ENCODE data around the gene CDKAL1.

CDKAL1 gene

DNA sequence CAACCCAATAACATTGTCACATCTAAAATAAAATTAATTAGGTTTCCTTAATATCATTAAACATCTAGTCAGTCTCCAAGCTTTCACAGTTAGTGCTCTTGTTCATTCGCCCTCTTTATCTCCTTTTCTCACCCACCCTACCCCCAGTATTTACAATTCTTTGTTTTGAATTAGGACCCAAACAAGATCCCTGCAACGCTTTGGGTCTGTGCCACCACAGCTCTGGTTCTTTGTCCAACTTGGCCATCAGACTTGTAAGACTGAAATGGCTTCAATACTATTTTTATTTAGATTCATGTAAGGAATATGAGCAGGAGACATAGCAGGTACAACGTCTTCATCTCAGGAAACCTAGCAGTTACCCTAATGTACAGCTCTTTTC is 276.5 kb downstream of the CDKAL1 start:
- Histone ChIP-seq H3K79me2 (ENCODE audit: insufficient read depth, low read length) (peaks cover 6% of the 10 kb centered on the region; the same call in 1 of the 2 replicates), H3K9me2 (replicated peaks; ENCODE audit: low read depth, low read length) (no peaks in the 10 kb centered on the region), H3K4me2 (ENCODE audit: low read depth, low read length, poor library complexity, severe bottlenecking) (no peak overlapping the region), H2AFZ (ENCODE audit: low read length) (no peak overlapping the region), H3K9ac (ENCODE audit: low read depth, low read length, poor library complexity, severe bottlenecking) (no peak overlapping the region), H3F3A (ENCODE audit: low read depth) (no peaks in the 10 kb centered on the region), H3K36me3 (ENCODE audit: insufficient read depth, low read length) (peaks cover 23% of the 10 kb centered on the region), H4K20me1 (ENCODE audit: insufficient read depth, low read length, poor library complexity, severe bottlenecking) (no peaks in the 10 kb centered on the region), H3K4me3 (ENCODE audit: low read length, poor library complexity, severe bottlenecking) (no peak overlapping the region), H3K4me1 (ENCODE audit: insufficient read depth, low read length, poor library complexity, severe bottlenecking) (peaks cover 22% of the 10 kb centered on the region), H3K27me3 (ENCODE audit: insufficient read depth, low read length, poor library complexity, severe bottlenecking) (no peaks in the 10 kb centered on the region), H3K9me3 (ENCODE audit: insufficient read depth, low read depth, low read length) (peaks cover 14% of the 10 kb centered on the region; the same call in 1 of the 2 replicates)
- TF ChIP-seq CTCF (conservative IDR thresholded peaks at IDR 0.05; ENCODE audit: low read length) = no peak
- TF ChIP-seq EZH2phosphoT487 (IDR thresholded peaks at IDR 0.05; ENCODE audit: borderline replicate concordance) = no peak

DNA sequence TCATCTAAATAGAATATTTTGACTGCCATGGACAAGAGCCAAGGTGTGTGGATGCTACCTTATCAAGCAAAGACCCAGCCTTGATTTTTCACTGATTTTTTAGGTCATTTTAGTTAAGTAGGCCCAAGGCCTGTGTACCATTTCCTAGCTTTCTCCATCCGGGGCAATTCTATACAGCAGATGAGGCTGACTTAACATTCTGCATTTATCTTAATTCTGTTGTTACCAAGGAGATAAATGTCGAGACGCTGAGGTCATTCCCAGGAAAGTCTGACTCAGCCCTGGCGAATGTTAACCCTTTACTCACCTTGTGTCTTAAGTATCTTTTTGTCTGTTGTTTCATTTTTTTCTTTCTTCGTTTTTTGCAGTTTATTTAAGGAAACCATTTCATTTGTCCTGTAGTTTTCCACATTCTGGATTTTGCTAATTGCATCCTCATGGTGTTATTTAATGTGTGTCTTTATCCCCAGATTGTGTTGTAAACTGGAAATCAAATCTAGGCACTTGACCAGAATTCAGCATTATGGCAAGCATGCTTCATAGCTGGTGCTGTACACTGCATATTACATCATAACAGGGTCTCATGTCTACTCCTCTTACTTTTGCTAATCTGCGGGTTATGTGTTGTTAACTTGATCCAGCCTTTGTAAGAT is 277.0 kb downstream of the CDKAL1 start:
- Histone ChIP-seq H3K9me2 (replicated peaks; ENCODE audit: low read depth, low read length) (no peaks in the 10 kb centered on the region), H3K4me2 (ENCODE audit: low read depth, low read length, poor library complexity, severe bottlenecking) (no peak overlapping the region), H2AFZ (ENCODE audit: low read length) (no peak overlapping the region), H3K9ac (ENCODE audit: low read depth, low read length, poor library complexity, severe bottlenecking) (no peak overlapping the region), H3K79me2 (ENCODE audit: insufficient read depth, low read length) (peaks cover 11% of the 10 kb centered on the region; the same call in 1 of the 2 replicates), H3K27me3 (ENCODE audit: insufficient read depth, low read length, poor library complexity, severe bottlenecking) (no peaks in the 10 kb centered on the region), H3K4me3 (ENCODE audit: low read length, poor library complexity, severe bottlenecking) (no peak overlapping the region), H3F3A (ENCODE audit: low read depth) (no peaks in the 10 kb centered on the region), H3K9me3 (ENCODE audit: insufficient read depth, low read depth, low read length) (peaks cover 12% of the 10 kb centered on the region; the same call in 1 of the 2 replicates), H3K36me3 (ENCODE audit: insufficient read depth, low read length) (peaks cover 19% of the 10 kb centered on the region), H4K20me1 (ENCODE audit: insufficient read depth, low read length, poor library complexity, severe bottlenecking) (no peaks in the 10 kb centered on the region), H3K4me1 (ENCODE audit: insufficient read depth, low read length, poor library complexity, severe bottlenecking) (peaks cover 27% of the 10 kb centered on the region)
- TF ChIP-seq EZH2phosphoT487 (IDR thresholded peaks at IDR 0.05; ENCODE audit: borderline replicate concordance) (no peak), CTCF (conservative IDR thresholded peaks at IDR 0.05; ENCODE audit: low read length) (no peak)

DNA sequence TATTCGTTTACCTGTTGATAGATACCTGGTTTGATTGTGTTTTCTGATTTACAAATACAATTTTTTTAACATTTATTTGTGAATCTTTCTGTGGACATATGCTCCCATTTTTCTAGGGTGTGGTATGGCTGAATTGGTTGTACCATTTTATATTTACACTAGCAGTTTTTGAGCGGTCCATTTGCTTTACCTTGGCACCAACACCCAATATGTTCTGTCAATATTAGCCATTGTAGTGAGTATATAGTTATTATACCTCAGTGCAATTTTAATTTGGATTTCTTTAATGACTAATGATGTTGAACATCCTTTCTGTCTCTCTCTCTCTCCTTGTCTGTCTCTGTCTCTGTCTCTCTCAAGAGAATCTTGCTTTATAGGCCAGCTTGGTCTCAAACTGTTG is 278.5 kb downstream of the CDKAL1 start:
- TF ChIP-seq CTCF (conservative IDR thresholded peaks at IDR 0.05; ENCODE audit: low read length) = no peak
- no peak for TF ChIP-seq EZH2phosphoT487 (IDR thresholded peaks at IDR 0.05; ENCODE audit: borderline replicate concordance)
- H3K4me2 ChIP-seq (ENCODE audit: low read depth, low read length, poor library complexity, severe bottlenecking) = no peak overlapping the region
- no peak overlapping the region for H3K9ac ChIP-seq (ENCODE audit: low read depth, low read length, poor library complexity, severe bottlenecking)
- peaks cover 4% of the 10 kb centered on the region; the same call in 1 of the 2 replicates for H3K9me3 ChIP-seq (ENCODE audit: insufficient read depth, low read depth, low read length)
- H3K36me3 ChIP-seq (ENCODE audit: insufficient read depth, low read length) = peaks cover 12% of the 10 kb centered on the region; the same call in 1 of the 2 replicates
- no peaks in the 10 kb centered on the region for H3K9me2 ChIP-seq (replicated peaks; ENCODE audit: low read depth, low read length)
- no peaks in the 10 kb centered on the region for H3K27me3 ChIP-seq (ENCODE audit: insufficient read depth, low read length, poor library complexity, severe bottlenecking)
- no peak overlapping the region for H2AFZ ChIP-seq (ENCODE audit: low read length)
- H4K20me1 ChIP-seq (ENCODE audit: insufficient read depth, low read length, poor library complexity, severe bottlenecking) = no peaks in the 10 kb centered on the region
- peaks cover 11% of the 10 kb centered on the region; the same call in 1 of the 2 replicates for H3K79me2 ChIP-seq (ENCODE audit: insufficient read depth, low read length)
- H3K4me1 ChIP-seq (ENCODE audit: insufficient read depth, low read length, poor library complexity, severe bottlenecking) = peaks cover 28% of the 10 kb centered on the region
- no peak overlapping the region for H3K4me3 ChIP-seq (ENCODE audit: low read length, poor library complexity, severe bottlenecking)
- no peaks in the 10 kb centered on the region for H3F3A ChIP-seq (ENCODE audit: low read depth)
